ENCODE results near the gene PSMB2.

DNA sequence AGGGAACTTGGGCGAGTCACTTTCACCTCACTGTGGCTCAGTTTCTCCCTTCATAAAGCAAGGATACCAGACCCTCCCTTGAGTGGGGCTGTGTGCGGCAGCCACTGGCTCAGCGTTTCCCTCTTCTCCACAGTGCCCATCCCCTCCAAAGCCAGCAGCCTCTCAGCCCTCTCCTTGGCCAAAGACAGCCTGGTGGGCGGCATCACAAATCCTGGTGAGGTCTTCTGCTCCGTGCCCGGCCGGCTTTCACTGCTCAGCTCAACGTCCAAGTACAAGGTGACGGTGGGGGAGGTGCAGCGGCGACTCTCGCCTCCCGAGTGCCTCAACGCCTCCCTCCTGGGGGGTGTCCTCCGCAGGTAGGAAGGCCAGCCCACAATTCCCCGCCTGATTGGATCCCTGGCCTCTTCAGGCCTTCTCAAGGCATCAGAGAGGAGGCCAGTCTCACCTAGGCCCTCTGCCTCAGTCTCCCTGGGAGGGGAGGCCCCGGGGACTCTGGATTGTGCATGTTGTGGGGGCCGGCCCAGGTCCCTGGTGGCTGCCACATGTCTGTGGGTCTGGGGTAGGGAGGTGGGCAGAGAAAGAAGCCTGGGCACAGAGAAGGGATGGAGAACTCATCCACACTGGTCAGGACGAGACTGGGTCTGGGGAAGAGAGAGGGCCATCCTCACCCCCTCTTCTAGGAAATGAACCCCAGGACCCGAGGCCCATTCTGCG, 53.0 kb downstream of the PSMB2 start:
- TF ChIP-seq, protein P1, sequence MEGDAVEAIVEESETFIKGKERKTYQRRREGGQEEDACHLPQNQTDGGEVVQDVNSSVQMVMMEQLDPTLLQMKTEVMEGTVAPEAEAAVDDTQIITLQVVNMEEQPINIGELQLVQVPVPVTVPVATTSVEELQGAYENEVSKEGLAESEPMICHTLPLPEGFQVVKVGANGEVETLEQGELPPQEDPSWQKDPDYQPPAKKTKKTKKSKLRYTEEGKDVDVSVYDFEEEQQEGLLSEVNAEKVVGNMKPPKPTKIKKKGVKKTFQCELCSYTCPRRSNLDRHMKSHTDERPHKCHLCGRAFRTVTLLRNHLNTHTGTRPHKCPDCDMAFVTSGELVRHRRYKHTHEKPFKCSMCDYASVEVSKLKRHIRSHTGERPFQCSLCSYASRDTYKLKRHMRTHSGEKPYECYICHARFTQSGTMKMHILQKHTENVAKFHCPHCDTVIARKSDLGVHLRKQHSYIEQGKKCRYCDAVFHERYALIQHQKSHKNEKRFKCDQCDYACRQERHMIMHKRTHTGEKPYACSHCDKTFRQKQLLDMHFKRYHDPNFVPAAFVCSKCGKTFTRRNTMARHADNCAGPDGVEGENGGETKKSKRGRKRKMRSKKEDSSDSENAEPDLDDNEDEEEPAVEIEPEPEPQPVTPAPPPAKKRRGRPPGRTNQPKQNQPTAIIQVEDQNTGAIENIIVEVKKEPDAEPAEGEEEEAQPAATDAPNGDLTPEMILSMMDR (IDR thresholded peaks at IDR 0.05; ENCODE audit: insufficient read depth, low read length), result no peak
- TF ChIP-seq GABPA (IDR thresholded peaks at IDR 0.05; ENCODE audit: low read depth), result no peak
- TF ChIP-seq, protein P2, sequence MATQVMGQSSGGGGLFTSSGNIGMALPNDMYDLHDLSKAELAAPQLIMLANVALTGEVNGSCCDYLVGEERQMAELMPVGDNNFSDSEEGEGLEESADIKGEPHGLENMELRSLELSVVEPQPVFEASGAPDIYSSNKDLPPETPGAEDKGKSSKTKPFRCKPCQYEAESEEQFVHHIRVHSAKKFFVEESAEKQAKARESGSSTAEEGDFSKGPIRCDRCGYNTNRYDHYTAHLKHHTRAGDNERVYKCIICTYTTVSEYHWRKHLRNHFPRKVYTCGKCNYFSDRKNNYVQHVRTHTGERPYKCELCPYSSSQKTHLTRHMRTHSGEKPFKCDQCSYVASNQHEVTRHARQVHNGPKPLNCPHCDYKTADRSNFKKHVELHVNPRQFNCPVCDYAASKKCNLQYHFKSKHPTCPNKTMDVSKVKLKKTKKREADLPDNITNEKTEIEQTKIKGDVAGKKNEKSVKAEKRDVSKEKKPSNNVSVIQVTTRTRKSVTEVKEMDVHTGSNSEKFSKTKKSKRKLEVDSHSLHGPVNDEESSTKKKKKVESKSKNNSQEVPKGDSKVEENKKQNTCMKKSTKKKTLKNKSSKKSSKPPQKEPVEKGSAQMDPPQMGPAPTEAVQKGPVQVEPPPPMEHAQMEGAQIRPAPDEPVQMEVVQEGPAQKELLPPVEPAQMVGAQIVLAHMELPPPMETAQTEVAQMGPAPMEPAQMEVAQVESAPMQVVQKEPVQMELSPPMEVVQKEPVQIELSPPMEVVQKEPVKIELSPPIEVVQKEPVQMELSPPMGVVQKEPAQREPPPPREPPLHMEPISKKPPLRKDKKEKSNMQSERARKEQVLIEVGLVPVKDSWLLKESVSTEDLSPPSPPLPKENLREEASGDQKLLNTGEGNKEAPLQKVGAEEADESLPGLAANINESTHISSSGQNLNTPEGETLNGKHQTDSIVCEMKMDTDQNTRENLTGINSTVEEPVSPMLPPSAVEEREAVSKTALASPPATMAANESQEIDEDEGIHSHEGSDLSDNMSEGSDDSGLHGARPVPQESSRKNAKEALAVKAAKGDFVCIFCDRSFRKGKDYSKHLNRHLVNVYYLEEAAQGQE (IDR thresholded peaks at IDR 0.05; ENCODE audit: insufficient replicate concordance, low read depth), result no peak

Measured in HL-60 (cell line).